ENCODE results near the gene WWOX.

DNA sequence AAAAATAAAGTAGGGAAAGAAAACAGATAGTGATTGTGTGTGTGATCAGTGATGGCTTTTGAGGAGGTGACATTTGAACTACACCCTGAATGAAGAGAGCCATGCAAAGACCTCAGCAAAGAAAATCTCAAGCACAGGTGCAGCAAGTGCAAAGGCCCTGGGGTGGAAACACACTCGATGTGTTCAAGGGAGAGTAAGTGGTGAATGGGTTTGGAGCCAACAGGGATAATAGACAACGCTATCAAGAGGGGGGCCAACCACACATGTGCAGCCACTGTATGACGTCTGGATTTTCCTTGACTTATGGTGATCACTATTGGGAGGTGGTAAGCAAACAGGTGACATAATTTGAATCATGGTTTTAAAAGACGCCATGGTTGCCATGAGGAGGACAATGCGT lies 564.2 kb downstream of the WWOX start:
- TF ChIP-seq, protein P1, sequence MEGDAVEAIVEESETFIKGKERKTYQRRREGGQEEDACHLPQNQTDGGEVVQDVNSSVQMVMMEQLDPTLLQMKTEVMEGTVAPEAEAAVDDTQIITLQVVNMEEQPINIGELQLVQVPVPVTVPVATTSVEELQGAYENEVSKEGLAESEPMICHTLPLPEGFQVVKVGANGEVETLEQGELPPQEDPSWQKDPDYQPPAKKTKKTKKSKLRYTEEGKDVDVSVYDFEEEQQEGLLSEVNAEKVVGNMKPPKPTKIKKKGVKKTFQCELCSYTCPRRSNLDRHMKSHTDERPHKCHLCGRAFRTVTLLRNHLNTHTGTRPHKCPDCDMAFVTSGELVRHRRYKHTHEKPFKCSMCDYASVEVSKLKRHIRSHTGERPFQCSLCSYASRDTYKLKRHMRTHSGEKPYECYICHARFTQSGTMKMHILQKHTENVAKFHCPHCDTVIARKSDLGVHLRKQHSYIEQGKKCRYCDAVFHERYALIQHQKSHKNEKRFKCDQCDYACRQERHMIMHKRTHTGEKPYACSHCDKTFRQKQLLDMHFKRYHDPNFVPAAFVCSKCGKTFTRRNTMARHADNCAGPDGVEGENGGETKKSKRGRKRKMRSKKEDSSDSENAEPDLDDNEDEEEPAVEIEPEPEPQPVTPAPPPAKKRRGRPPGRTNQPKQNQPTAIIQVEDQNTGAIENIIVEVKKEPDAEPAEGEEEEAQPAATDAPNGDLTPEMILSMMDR (IDR thresholded peaks at IDR 0.05; ENCODE audit: low read depth, low read length): no peak
- no peak for TF ChIP-seq POLR2A (IDR thresholded peaks at IDR 0.05; ENCODE audit: extremely low read depth, insufficient read length)
- no peak for TF ChIP-seq MYC (IDR thresholded peaks at IDR 0.05; ENCODE audit: low read depth, low read length)

Data from NB4 (cell line).